SU-DHL-6 (cell line): ENCODE measurements around the gene HGS.

Source experiments
- H2AFZ ChIP-seq: fragments of 200-600 bp; sonication (generic); 2 replicates; pipeline ENCODE4 v1.6.1; 2014; ENCODE audit warnings: low read depth, mild to moderate bottlenecking, moderate library complexity, mixed read lengths, antibody characterized with exemption, low read length; ENCODE audit not compliant: severe bottlenecking
- H3F3A ChIP-seq: fragments of 200-600 bp; shearing (Covaris generic); 2 replicates; pipeline ENCODE4 v1.6.0; 2016; ENCODE audit warnings: antibody characterized with exemption, mild to moderate bottlenecking; ENCODE audit not compliant: insufficient read depth
- H3K27ac ChIP-seq: fragments of 200-600 bp; sonication (generic); 2 replicates; pipeline ENCODE4 v1.5.1; 2016; ENCODE audit warnings: low read depth, mild to moderate bottlenecking, low read length, moderate library complexity, mixed read lengths
- H3K27me3 ChIP-seq: fragments of 200-600 bp; sonication (generic), shearing (Covaris generic); 2 replicates; pipeline ENCODE4 v1.6.0; 2014; ENCODE audit warnings: mild to moderate bottlenecking, low read length
- H3K36me3 ChIP-seq: fragments of 200-600 bp; sonication (generic); 2 replicates; pipeline ENCODE4 v1.6.1; 2014; ENCODE audit warnings: mild to moderate bottlenecking, low read length, mixed read lengths
- H3K4me2 ChIP-seq: fragments of 300-600, 200-600 bp; shearing (Covaris generic), sonication (generic); 2 replicates; pipeline ENCODE4 v1.6.0; 2014; ENCODE audit warnings: low read length, low read depth, mild to moderate bottlenecking; ENCODE audit not compliant: poor library complexity, severe bottlenecking
- H3K4me3 ChIP-seq: fragments of 200-600 bp; sonication (generic); 2 replicates; pipeline ENCODE4 v1.5.1; 2014; ENCODE audit warnings: antibody characterized with exemption, low read length, mild to moderate bottlenecking, mixed read lengths; ENCODE audit not compliant: insufficient read depth, poor library complexity, severe bottlenecking
- H3K79me2 ChIP-seq: fragments of 200-600 bp; sonication (generic); 2 replicates; pipeline ENCODE4 v1.6.1; 2014; ENCODE audit warnings: mild to moderate bottlenecking, low read length, moderate library complexity; ENCODE audit not compliant: insufficient read depth
- H3K9ac ChIP-seq: fragments of 200-600 bp; sonication (generic); 2 replicates; pipeline ENCODE4 v1.7.0; 2014; ENCODE audit warnings: mild to moderate bottlenecking, low read length
- H3K9me2 ChIP-seq: fragments of 200-600 bp; sonication (generic); replicated peaks from 2 replicates; pipeline ENCODE4 v1.6.1; 2014; ENCODE audit warnings: low read length; ENCODE audit not compliant: insufficient read depth
- H3K9me3 ChIP-seq: fragments of 200-600 bp; sonication (generic); 2 replicates; pipeline ENCODE4 v1.6.1; 2014; ENCODE audit warnings: low read length, mixed read lengths; ENCODE audit not compliant: insufficient read depth
- H4K20me1 ChIP-seq: fragments of 200-600 bp; sonication (generic); 2 replicates; pipeline ENCODE4 v1.6.1; 2014; ENCODE audit warnings: low read depth, mild to moderate bottlenecking, antibody characterized with exemption, low read length, moderate library complexity, mixed read lengths
- EZH2phosphoT487 ChIP-seq: fragments of 200-600 bp; sonication (generic), shearing (Covaris generic); conservative IDR thresholded peaks from 2 replicates; pipeline ENCODE4 v1.6.1; 2018; ENCODE audit warnings: mild to moderate bottlenecking, antibody characterized with exemption, low read length, moderate library complexity, mixed read lengths
- TF ChIP-seq, protein P1 (sequence below): fragments of 200-600 bp; sonication (generic); IDR thresholded peaks from one replicate; pipeline ENCODE4 v1.5.1; 2017; ENCODE audit warnings: antibody characterized with exemption, mild to moderate bottlenecking, low read length, moderate library complexity; ENCODE audit not compliant: insufficient read depth, poor library complexity, severe bottlenecking

HGS gene

GRCh38 chr17:81713556-81714411 is 30.0 kb downstream of the HGS start:
- H3K79me2 ChIP-seq = peaks cover 27% of the 10 kb centered on the region
- no peak overlapping the region for H2AFZ ChIP-seq
- peak overlapping the region; percentile 86 for H3K4me3 ChIP-seq
- no peaks in the 10 kb centered on the region for H3K27me3 ChIP-seq
- peak overlapping the region; percentile 80 for H3K4me2 ChIP-seq
- H3K36me3 ChIP-seq = no peaks in the 10 kb centered on the region
- peaks cover 25% of the 10 kb centered on the region for H3F3A ChIP-seq
- H3K9me3 ChIP-seq = no peaks in the 10 kb centered on the region
- H3K9ac ChIP-seq = peak overlapping the region; percentile 93
- no peak overlapping the region for H3K27ac ChIP-seq
- H3K9me2 ChIP-seq = no peaks in the 10 kb centered on the region
- H4K20me1 ChIP-seq = no peaks in the 10 kb centered on the region
- TF ChIP-seq EZH2phosphoT487 = no peak
- TF ChIP-seq, protein P1, sequence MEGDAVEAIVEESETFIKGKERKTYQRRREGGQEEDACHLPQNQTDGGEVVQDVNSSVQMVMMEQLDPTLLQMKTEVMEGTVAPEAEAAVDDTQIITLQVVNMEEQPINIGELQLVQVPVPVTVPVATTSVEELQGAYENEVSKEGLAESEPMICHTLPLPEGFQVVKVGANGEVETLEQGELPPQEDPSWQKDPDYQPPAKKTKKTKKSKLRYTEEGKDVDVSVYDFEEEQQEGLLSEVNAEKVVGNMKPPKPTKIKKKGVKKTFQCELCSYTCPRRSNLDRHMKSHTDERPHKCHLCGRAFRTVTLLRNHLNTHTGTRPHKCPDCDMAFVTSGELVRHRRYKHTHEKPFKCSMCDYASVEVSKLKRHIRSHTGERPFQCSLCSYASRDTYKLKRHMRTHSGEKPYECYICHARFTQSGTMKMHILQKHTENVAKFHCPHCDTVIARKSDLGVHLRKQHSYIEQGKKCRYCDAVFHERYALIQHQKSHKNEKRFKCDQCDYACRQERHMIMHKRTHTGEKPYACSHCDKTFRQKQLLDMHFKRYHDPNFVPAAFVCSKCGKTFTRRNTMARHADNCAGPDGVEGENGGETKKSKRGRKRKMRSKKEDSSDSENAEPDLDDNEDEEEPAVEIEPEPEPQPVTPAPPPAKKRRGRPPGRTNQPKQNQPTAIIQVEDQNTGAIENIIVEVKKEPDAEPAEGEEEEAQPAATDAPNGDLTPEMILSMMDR = no peak

- Histone ChIP-seq H3F3A (peaks cover 17% of the 10 kb centered on the region; the same call in 1 of the 2 replicates), H2AFZ (no peak overlapping the region), H3K36me3 (no peaks in the 10 kb centered on the region), H3K9ac (no peak overlapping the region), H4K20me1 (no peaks in the 10 kb centered on the region), H3K9me3 (no peaks in the 10 kb centered on the region), H3K4me3 (no peak overlapping the region), H3K27ac (no peak overlapping the region), H3K4me2 (no peak overlapping the region), H3K27me3 (no peaks in the 10 kb centered on the region), H3K9me2 (no peaks in the 10 kb centered on the region), H3K79me2 (peaks cover 27% of the 10 kb centered on the region)
- TF ChIP-seq, protein P1 = no peak
- no peak for TF ChIP-seq EZH2phosphoT487
These were observed 30.7 kb downstream of the HGS start for GRCh38 chr17:81714412-81715106.

DNA sequence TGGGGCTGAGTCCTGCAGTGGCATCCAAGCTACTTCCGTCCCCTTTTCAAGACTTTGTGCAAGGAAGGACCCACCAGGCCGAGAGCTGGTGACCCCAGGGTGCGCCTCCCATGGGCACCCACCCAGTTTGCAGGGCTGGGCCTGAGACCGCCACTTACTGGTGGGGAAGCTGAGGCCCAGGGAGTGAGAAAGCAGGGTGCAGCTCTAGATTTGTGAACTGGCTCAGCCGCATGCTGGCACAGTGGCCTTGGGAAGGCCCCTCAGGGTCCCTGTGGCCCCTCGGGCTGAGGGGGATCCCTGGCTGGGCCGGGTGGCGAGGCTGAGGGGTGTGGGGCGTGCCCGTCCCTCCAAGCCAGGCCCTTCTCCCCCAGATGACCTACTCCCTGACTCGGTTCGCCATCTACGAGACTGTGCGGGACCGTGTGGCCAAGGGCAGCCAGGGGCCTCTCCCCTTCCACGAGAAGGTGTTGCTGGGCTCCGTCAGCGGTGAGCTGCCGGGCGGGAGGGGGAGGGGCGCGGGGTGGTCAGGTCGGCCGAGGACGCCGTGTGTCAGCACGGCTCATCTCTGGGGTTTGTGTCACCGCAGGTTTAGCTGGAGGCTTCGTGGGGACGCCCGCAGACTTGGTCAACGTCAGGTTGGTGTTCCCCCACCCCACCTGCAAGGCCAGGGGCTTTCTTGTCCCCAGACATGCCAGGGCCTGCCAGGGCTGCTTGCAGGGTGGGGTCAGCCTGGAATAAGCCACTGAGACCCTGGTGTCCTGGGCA is 31.5 kb downstream of the HGS start:
- peaks cover 27% of the 10 kb centered on the region for H3K79me2 ChIP-seq
- H3K9ac ChIP-seq = no peak overlapping the region
- TF ChIP-seq, protein P1 = no peak
- no peak for TF ChIP-seq EZH2phosphoT487
- no peak overlapping the region for H3K27ac ChIP-seq
- no peaks in the 10 kb centered on the region for H3K27me3 ChIP-seq
- no peak overlapping the region for H3K4me2 ChIP-seq
- H3K9me3 ChIP-seq = no peaks in the 10 kb centered on the region
- H3F3A ChIP-seq = peaks cover 10% of the 10 kb centered on the region; the same call in 1 of the 2 replicates
- H3K36me3 ChIP-seq = no peaks in the 10 kb centered on the region
- no peak overlapping the region for H2AFZ ChIP-seq
- H3K9me2 ChIP-seq = no peaks in the 10 kb centered on the region
- no peak overlapping the region for H3K4me3 ChIP-seq
- no peaks in the 10 kb centered on the region for H4K20me1 ChIP-seq
